Osteoblast (primary cell): ENCODE measurements around the gene CHRNB4. TPM values are rescaled to one million over a fixed set of nuclear protein-coding genes. Genes with fewer than 3 reads are reported as not detected.

Source experiments
- DNase-seq: peaks from one replicate; pipeline ENCODE4 v3.0.0; 2011; ENCODE audit warnings: low spot score, mixed read lengths; ENCODE audit not compliant: insufficient read length; ENCODE audit errors: missing footprints
- H2AFZ ChIP-seq: 2 replicates; pipeline ENCODE4 v1.6.0; 2011; ENCODE audit warnings: mild to moderate bottlenecking, low read length
- H3K27ac ChIP-seq: 2 replicates; pipeline ENCODE4 v1.5.1; 2011; ENCODE audit warnings: mild to moderate bottlenecking, low read depth, low read length, moderate library complexity
- H3K27me3 ChIP-seq: 2 replicates; pipeline ENCODE4 v1.6.0; 2012; ENCODE audit warnings: mild to moderate bottlenecking, control low read depth, inconsistent platforms, low read length, moderate library complexity; ENCODE audit not compliant: insufficient read depth
- H3K36me3 ChIP-seq: 2 replicates; pipeline ENCODE4 v1.5.1; 2011; ENCODE audit warnings: mild to moderate bottlenecking, low read length, control low read depth, moderate library complexity; ENCODE audit not compliant: insufficient read depth
- H3K4me1 ChIP-seq: 2 replicates; pipeline ENCODE4 v1.5.1; 2011; ENCODE audit warnings: mild to moderate bottlenecking, low read length, control low read depth, moderate library complexity; ENCODE audit not compliant: insufficient read depth
- H3K4me2 ChIP-seq: 2 replicates; pipeline ENCODE4 v1.6.0; 2011; ENCODE audit warnings: mild to moderate bottlenecking, low read length; ENCODE audit not compliant: insufficient read depth
- H3K4me3 ChIP-seq: fragments of 200-600 bp; sonication (generic); 3 replicates; pipeline ENCODE4 v1.5.1; 2012; ENCODE audit warnings: mild to moderate bottlenecking, low read length, inconsistent platforms; ENCODE audit not compliant: insufficient read depth
- H3K79me2 ChIP-seq: 2 replicates; pipeline ENCODE4 v1.6.0; 2012; ENCODE audit warnings: mild to moderate bottlenecking, low read length, control low read depth, inconsistent platforms; ENCODE audit not compliant: insufficient read depth
- H3K9me3 ChIP-seq: 2 replicates; pipeline ENCODE4 v1.5.1; 2011; ENCODE audit warnings: low read depth, low read length, control low read depth
- H4K20me1 ChIP-seq: 2 replicates; pipeline ENCODE4 v1.6.0; 2012; ENCODE audit warnings: mild to moderate bottlenecking, low read length, control low read depth; ENCODE audit not compliant: insufficient read depth
- total RNA-seq: library from RNA; depleted of rRNA; stranded (reverse); fragments of >200 nt; gene quantifications from 2 replicates; pipeline ENCODE4 v1.2.3, GENCODE V29; 2012
- TF ChIP-seq, protein P1 (sequence below): IDR thresholded peaks from 2 replicates; pipeline ENCODE4 v1.5.1; 2011; ENCODE audit warnings: mild to moderate bottlenecking, low read depth, low read length, moderate library complexity; ENCODE audit errors: extremely low read depth

The CHRNB4 gene
- total RNA-seq, 1 donor = not detected

DNA sequence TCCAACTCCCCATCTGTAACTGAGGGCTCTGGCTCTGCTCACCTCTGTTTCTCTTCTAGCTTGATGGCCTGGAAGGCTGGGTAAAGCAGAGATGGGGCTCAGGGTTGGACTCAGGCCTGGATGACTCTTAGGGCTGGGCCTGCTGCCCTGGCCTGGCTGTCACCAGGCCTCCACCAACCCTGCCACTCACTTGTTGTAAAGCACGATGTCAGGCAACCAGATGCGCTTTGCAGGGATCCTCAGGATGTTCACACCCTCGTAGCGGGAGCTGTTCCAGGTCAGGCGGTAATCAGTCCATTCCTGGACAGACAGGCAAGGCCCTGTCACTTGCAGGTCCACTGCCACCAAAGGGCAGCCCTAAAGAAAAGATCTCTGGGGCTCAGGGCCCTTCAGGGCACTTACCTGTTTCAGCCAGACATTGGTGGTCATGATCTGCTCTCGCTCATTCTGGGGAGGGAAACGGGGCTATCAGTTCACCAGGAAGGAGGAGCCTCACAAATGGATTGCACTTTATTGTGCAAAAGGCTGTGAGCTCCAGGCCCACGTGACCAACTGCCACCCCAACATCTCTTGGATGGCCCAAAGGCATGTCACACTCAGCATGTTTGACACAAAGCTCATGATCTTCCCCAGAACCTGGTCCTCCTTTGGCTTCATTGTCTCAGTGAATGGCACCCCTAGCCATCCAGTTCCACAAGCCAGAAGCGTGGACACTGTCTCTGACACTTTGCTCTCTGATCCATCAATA, 9.9 kb downstream of the CHRNB4 start:
- Histone ChIP-seq H3K36me3 (no peaks in the 10 kb centered on the region), H3K27me3 (peaks cover 11% of the 10 kb centered on the region), H2AFZ (no peak overlapping the region), H3K79me2 (no peaks in the 10 kb centered on the region), H3K27ac (no peak overlapping the region), H3K4me2 (no peak overlapping the region), H4K20me1 (no peaks in the 10 kb centered on the region), H3K4me1 (no peaks in the 10 kb centered on the region), H3K4me3 (no peak overlapping the region), H3K9me3 (peaks cover 7% of the 10 kb centered on the region)
- TF ChIP-seq, protein P1, sequence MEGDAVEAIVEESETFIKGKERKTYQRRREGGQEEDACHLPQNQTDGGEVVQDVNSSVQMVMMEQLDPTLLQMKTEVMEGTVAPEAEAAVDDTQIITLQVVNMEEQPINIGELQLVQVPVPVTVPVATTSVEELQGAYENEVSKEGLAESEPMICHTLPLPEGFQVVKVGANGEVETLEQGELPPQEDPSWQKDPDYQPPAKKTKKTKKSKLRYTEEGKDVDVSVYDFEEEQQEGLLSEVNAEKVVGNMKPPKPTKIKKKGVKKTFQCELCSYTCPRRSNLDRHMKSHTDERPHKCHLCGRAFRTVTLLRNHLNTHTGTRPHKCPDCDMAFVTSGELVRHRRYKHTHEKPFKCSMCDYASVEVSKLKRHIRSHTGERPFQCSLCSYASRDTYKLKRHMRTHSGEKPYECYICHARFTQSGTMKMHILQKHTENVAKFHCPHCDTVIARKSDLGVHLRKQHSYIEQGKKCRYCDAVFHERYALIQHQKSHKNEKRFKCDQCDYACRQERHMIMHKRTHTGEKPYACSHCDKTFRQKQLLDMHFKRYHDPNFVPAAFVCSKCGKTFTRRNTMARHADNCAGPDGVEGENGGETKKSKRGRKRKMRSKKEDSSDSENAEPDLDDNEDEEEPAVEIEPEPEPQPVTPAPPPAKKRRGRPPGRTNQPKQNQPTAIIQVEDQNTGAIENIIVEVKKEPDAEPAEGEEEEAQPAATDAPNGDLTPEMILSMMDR = no peak
- no peak for DNase-seq

DNA sequence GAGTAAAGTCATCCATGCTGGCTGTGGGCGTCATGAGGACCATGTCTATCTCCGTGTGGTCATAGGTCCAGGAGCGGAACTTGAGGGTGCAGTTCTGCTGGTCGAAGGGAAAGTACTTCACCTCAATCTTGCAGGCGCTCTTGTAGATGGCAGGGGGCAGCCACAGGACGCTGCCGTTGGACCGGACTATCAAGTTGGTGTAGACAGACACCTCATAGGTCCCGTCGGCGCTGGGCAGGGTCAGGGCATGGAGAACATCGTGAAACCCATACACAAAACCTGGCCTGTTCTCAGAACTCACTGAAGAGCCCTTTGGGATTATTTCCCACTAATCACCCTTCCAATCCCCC, 11.3 kb downstream of the CHRNB4 start:
- TF ChIP-seq, protein P1 = no peak
- peaks cover 7% of the 10 kb centered on the region for H3K9me3 ChIP-seq
- no peak overlapping the region for H3K4me3 ChIP-seq
- no peak overlapping the region for H2AFZ ChIP-seq
- H3K79me2 ChIP-seq = no peaks in the 10 kb centered on the region
- no peaks in the 10 kb centered on the region for H3K36me3 ChIP-seq
- peaks cover 16% of the 10 kb centered on the region for H3K27me3 ChIP-seq
- H3K4me1 ChIP-seq = no peaks in the 10 kb centered on the region
- no peak overlapping the region for H3K4me2 ChIP-seq
- DNase-seq = no peak
- no peak overlapping the region for H3K27ac ChIP-seq
- no peaks in the 10 kb centered on the region for H4K20me1 ChIP-seq

DNA sequence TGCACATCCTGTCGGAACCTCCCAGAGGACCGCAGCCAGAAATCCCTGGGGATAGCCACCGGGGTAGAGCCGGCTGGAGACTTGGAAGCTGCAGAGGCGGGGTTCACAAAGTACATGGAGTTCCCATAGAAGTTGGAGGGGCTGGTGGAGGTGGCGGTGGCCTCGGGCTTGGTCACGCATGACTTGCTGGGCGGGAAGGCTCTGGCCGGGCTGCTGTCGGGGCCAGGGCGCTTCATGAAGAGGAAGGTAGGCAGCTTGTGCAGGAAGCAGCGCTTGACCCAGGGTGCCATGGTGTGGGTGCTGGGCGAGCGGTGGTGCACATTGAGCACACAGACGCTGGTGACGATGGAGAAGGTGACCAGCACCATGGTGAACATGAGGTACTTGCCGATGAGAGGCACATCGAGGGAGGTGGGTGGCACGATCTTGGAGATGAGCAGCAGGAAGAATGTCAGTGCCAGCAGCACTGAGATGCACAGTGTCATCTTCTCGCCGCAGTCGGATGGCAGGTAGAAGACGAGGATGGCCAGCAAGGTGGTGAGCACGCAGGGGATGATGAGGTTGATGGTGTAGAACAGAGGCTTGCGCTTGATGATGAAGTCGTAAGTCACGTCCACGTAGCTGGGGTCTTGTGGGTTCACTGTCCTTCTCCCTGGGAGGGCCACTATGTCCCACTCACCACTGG, 11.8 kb downstream of the CHRNB4 start:
- peaks cover 7% of the 10 kb centered on the region for H3K9me3 ChIP-seq
- peaks cover 17% of the 10 kb centered on the region for H3K27me3 ChIP-seq
- DNase-seq = no peak
- H3K36me3 ChIP-seq = no peaks in the 10 kb centered on the region
- no peak overlapping the region for H2AFZ ChIP-seq
- H3K4me1 ChIP-seq = no peaks in the 10 kb centered on the region
- H3K79me2 ChIP-seq = no peaks in the 10 kb centered on the region
- no peak overlapping the region for H3K27ac ChIP-seq
- no peaks in the 10 kb centered on the region for H4K20me1 ChIP-seq
- no peak overlapping the region for H3K4me3 ChIP-seq
- H3K4me2 ChIP-seq = no peak overlapping the region
- TF ChIP-seq, protein P1 = no peak

DNA sequence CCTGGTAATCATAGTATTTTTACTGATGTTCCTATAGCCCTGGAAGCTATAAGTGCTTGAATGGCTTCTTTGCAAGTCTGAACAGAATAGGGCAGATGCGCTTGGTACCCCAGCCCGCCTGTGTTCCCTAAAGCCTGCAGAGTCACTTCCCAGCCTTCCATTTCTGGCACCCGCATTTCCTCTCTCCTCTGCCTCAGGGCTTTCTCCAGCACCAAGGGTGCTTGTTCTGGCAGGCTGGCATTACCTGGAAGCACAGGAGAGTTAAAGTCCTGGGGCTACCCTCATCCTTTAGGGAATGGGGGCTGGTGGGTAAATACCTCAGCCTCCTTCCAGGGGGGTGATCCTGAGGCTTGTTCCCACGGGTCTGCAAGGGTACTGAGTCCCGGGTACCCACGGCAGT, 12.8 kb downstream of the CHRNB4 start:
- TF ChIP-seq, protein P1 = no peak
- Histone ChIP-seq H3K9me3 (peaks cover 2% of the 10 kb centered on the region), H3K27ac (no peak overlapping the region), H3K4me3 (no peak overlapping the region), H3K4me2 (no peak overlapping the region), H3K36me3 (no peaks in the 10 kb centered on the region), H2AFZ (no peak overlapping the region), H3K27me3 (peaks cover 21% of the 10 kb centered on the region), H4K20me1 (no peaks in the 10 kb centered on the region), H3K79me2 (no peaks in the 10 kb centered on the region), H3K4me1 (no peaks in the 10 kb centered on the region)
- no peak for DNase-seq
